Measurements from ENCODE around the gene EIF5AL1.

DNA sequence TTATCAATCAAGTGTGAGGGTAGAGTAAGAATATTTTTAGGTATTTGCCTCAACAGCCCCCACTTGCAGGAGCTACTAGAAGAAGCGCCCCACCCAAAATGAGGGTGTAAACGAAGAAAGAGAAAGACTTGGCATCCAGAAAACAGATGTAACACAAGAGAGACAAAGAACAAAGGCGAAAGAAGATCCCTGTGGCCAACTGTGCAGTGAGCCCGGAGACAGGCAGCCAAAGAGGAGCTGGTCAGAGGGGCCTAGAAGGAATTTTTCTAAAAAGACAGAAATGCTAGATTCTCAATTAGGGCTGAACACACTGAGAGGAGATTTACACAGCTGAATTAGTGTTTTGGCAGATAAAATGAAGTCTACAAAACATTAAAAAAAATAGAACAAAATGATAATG lies 29.6 kb upstream of the EIF5AL1 start:
- TF ChIP-seq, protein P1, sequence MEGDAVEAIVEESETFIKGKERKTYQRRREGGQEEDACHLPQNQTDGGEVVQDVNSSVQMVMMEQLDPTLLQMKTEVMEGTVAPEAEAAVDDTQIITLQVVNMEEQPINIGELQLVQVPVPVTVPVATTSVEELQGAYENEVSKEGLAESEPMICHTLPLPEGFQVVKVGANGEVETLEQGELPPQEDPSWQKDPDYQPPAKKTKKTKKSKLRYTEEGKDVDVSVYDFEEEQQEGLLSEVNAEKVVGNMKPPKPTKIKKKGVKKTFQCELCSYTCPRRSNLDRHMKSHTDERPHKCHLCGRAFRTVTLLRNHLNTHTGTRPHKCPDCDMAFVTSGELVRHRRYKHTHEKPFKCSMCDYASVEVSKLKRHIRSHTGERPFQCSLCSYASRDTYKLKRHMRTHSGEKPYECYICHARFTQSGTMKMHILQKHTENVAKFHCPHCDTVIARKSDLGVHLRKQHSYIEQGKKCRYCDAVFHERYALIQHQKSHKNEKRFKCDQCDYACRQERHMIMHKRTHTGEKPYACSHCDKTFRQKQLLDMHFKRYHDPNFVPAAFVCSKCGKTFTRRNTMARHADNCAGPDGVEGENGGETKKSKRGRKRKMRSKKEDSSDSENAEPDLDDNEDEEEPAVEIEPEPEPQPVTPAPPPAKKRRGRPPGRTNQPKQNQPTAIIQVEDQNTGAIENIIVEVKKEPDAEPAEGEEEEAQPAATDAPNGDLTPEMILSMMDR (IDR thresholded peaks at IDR 0.05; ENCODE audit: insufficient read depth, low read length, poor library complexity, severe bottlenecking), result no peak
- TF ChIP-seq EZH2phosphoT487 (conservative IDR thresholded peaks at IDR 0.05; ENCODE audit: low read length), result no peak

Measured in SU-DHL-6 (cell line).